Measurements from ENCODE around the gene MCF2L2.
"Not testable (repeated sequence)": the region's sequence is repeated elsewhere in the genome, so short reads cannot be mapped to it uniquely, and the experiment has no call there.

Gene MCF2L2

DNA sequence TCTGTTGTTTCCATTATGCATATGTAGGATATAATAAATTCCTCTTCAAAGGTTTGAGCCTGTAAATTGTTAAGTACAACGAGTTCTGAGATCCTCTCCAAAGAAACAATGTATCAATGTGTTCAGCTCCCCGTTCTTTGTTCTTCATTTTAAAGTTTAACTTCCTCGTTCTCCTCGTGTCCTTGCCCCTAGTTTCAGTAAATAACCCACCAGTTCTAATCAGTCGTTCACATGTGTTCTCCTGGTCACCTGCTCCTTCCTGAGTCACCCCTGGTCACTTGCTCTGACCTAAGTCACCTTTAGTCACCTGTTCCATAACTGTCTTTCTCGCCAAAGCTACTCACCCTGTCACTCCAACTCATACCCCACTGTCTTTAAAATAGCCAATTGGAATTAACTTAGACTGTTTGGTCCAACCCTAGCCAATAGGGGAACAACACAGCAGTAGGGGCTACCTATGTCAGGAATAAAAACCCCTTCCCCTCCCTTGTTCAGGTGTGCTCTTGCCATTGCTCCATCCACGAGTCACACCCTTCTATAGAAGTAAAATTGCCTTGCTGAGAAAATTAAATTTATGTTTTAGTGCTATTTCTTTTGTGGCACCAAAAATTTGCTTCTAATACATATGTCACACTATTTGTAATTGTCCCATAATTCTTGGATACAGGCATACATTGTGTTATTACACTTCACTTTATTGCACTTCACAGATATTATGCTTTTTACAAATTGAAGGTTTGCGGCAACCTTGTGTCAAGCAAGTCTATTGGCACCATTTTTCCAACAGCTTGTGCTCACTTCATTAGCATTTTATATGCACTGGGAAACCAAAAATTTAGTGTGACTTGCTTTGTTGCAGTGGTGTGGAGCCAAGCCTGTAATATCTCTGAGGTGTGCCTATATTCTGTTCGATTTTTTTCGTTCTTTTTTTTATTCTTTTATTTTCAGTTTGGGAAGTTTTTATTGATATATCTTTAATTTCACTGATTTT, 15.3 kb upstream of the MCF2L2 start:
- no peak for DNase-seq

DNA sequence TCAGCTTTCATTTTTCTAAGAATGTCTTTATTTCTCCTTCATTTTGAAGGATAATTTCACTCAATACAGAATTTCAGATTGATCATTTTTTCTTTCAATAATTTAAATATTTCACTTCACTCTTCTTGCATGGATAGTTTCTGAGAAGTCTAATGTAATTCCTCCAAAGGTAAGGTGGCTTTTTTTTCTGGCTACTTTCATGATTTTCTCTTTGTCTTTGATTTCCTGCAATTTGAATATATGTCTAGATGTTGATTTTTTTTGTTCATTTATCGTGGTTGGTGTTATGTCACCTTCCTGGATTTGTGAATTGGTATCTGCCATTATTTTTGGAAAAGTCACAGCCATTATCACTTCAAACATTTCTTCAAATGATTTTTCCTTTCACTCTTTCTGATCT, 14.6 kb upstream of the MCF2L2 start:
- DNase-seq: no peak

DNA sequence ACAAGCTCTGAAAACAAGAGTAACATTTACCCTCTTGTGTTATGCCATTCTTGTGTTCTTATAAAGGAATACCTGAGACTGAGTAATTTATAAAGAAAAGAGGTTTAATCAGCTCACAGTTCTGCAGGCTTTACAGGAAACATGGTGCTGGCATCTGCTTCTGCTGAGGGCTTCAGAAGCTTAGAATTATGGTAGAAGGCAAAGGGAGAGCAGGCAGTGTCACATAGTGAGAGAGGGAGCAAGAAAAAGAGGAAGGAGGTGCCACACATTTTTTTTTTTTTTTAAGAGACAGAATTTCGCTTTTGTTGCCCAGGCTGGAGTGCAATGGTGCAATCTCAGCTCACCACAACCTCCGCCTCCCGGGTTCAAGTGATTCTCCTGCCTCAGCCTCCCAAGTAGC, 12.1 kb upstream of the MCF2L2 start:
- not testable (repeated sequence) for DNase-seq

DNA sequence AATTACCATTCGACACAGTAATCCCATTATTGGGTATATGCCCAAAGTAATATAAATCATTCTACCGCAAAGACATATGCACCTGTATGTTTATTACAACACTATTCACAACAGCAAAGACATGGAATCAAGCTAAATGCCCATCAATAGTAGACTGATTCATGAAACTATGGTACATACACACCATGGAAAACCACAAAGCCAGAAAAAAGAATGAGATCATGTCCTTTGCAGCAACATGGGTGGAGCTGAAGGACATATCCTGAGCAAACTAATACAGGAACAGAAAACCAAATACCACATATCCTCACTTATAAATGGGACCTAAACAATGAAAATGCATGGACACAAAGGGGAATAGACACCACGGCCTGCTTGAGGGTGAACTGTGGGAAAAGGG, 11.1 kb upstream of the MCF2L2 start:
- peak in 1 of 5 experiments; percentile 36 for DNase-seq

DNA sequence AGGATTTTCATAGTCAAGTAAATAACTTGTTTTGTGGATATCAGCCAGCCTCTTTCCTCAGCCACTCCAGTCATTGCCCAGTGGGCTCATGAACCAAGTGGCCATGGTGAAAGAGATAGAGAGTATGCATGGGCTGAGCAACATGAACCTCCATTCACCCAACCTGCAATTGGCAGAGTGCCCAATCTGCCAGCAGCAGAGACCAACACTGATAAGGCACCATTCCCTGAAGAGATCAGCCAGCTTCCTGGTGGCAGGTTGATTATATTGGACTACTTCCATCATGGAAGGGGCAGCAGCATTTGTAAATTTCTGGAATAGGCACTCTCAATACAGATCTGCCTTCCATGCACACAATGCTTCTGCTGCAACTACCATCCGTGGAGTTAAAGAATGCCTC, 10.3 kb upstream of the MCF2L2 start:
- DNase-seq: peak in 1 of 5 experiments; percentile 24

DNA sequence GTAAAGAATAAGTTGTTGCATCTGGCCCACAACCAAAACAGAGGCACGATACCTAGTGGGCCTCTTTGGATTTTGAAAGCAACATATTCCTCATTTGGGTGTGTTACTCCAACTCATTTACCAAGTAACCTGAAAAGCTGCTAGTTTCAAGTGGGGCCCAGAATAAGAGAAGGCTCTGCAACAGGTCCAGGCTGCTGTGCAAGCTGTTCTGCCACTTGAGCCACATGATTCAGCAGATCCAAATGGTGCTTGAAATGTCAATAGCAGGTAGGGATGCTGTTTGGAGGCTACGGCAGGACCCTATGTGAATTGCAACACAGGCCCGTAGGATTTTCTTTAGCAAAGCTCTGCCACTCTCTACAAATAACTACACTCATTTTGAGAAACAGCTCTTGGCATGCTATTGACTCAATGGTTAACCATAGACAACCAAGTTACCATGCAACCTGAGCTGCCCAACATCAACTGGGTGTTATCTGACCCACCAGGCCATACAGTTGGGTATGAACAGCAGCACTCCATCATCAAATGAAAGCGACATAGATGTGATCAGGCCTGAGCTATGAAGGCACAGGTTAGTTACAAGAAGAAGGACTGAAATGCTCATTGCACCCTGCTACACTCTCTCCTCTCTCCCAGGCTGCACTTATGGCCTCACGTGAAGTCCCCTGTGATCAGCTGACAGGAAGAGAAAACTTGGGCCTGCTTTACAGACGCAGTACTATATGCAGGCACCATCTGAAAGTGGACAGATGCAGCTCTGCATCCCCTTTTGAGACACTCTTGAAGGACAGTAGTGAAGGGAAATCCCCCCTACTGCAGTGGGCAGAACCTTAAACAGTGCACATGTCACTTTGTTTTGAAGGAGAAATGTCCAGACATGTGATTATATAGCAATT, 9.5 kb upstream of the MCF2L2 start:
- peak in 1 of 5 experiments; percentile 90 for DNase-seq

DNA sequence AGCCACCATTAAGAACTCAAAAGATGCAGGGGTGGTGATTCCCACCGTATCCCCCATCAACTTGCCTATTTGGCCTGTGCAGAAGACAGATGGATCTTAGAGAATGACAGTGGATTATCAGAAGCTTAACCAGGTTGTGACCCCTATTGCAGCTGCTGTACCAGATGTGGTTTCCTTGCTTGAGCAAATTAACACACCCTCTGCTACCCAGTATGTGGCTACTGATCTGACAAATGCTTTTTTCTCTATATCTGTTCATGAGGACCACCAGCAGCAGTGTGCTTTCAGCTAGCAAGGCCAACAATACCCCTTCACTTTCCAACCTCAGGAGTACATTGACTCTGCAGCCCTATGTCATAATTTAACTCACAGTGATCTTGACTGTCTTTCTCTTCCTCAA, 8.6 kb upstream of the MCF2L2 start:
- DNase-seq: peak in 1 of 5 experiments; percentile 83

DNA sequence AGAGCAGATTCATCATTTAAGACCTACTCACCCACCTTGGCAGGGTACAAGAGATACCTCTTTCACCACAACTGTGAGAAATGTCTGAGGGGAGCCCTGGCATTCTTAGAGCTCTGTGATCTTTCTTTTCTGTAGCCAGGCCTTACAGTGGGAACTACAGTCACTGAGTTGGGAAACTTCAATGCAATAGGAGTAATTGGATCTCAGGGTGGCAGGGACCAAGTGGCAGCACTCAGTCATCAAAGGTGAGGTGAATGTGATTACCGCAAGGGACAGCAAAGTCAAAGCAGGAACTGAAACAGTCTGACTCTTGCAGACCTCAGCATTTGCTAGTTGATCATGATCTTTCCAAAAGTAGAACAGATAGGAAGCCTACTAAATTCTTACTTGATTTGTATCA, 7.2 kb upstream of the MCF2L2 start:
- DNase-seq: peak in 1 of 5 experiments; percentile 89

DNA sequence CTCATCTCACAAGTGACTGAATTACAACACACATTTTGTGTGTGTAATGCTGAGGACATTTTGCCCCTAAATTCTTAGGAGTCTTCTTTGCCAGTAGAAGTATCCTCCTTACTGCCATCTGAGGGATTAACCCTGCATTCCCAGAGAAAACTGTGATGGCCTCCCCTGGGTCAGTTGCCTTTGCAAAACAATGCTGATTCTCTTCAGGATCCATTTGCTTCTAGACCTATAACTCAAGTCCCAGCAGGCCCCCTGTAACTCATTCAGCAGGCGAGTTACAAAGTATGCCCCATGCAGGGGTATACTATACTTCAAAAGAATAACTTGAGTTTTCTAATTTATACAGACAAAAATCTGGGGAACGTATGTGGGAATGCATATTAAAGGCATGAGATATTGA, 6.6 kb upstream of the MCF2L2 start:
- no peak for DNase-seq

DNA sequence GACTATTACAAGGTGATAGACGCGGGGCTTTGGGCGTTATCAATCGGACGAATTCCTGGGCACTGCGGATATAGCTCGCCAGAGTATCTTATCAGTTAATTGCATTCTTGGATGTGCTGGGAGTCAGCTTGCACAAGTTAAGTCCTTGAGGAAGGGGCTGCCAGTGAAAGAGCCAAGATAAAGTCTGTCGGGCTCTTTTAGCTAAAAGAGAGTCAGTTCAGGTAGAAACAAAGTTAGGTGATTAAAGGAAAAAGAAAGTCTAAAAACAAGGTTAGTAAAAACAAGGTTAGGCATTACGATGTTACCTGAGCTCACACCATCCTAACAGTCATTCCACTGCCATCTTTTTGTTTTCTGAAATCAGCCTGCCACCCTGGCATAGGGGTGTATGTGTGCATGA, 6.1 kb upstream of the MCF2L2 start:
- DNase-seq: no peak

DNA sequence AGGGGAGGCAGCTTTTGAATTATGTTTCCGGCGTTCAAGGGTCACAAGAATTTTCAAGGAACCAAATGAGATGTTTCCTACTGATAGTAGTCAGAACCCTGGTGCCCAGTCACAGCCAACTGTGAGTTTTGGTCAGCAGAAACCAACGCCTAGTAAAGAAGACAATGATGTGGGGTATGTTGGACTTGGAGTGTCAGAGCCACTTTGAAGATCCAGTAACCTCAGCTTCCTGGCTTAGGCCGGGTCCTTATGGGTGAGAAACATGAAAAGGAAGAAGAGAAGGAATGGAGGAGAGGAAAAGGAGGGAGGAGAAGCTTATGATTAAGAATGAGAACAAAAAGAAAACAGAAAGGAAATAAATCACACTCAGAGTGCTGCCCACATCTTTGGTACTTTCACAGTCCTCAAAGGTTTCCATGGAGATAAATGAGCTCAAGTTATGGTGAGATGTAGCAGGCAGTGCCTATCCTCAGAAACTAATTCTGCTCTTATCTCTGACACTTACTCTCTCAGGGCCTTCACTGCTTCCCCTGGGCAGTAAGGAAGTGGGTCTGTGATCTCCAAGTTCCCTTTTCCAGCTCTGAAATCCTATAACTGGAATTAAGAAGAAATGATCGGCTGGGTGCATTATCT, 2.0 kb upstream of the MCF2L2 start:
- DNase-seq: peak in 1 of 5 experiments; percentile 85

DNA sequence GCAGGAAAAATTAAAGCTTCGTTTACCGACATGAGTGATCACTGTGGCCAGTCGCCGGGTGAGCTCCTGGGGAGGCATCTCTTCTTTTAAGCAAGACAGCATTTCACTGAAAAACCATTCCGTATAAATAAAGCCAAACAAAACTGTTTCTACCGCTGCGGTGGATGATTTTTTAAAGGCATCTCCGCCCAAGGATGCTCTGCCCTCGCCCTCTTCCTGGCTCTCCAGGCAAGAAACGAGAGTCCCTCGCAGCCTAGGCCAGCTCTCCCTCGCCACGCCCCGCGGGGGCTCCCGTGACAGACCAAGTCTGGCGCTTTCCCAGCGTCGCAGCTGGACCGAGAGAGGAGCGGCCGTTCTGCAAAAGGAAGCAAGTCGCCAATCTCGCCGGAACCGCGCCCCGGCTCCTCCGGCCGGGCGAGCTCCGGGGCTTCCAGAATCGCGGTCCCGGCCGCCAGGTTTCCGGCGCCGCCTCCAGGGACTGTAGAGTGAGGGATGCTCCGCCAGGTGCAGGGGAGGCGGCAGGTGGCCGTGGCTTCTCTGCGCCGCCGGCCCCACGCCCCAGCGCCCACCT, 458 bp downstream of the MCF2L2 start:
- DNase-seq: peak in 3 of 5 experiments; percentile 15 to 20 (median 17)

DNA sequence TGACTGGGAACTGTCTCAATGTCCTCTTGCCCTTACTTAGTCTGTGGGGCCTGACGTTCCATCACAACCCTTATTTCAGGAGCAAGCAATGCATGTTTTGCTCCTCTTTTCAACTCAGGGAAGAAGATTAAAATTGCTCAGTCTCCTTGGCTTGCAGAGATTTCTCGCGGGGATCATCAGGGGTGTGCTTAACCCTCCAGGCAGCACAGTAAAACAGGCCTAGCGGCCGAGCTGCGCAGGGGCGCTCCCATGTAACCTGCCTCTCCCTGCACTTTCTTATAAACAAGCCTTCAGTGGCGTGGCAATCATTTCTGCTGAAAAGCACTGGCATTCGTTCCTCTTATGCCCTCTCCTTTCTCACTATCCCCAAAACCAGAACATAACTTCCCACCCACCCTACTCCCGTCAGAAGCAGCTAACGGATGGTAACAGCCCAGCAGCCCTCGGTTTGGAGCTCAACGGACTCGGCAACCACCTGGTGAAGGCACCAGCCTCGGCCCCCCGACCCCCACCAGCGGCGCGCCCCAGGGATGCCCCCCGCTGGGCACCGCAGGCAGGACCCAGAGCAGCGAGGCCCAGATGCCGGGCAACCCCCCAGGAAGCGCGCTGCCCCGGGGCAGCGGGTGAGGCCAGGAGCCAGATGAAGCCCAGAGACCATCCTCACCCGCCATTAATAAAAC, 1.1 kb downstream of the MCF2L2 start:
- DNase-seq: no peak

DNA sequence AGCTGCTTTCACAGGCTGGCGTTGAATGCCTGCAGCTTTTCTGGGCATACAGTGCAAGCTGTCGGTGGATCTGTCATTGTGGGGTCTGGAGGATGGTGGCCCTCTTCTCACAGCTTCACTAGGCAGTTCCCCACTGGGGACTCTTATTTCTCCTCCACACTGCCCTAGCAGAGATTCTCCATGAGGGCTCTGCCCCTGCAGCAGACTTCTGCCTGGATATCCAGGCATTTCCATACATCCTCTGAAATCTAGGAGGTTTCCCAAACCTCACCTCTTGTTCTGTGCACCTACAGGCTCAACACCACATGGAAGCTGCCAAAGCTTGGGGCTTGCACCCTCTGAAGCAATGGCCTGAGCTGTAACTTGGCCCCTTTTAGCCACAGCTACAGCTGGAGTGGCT, 9.6 kb downstream of the MCF2L2 start:
- not testable (repeated sequence) for DNase-seq

DNA sequence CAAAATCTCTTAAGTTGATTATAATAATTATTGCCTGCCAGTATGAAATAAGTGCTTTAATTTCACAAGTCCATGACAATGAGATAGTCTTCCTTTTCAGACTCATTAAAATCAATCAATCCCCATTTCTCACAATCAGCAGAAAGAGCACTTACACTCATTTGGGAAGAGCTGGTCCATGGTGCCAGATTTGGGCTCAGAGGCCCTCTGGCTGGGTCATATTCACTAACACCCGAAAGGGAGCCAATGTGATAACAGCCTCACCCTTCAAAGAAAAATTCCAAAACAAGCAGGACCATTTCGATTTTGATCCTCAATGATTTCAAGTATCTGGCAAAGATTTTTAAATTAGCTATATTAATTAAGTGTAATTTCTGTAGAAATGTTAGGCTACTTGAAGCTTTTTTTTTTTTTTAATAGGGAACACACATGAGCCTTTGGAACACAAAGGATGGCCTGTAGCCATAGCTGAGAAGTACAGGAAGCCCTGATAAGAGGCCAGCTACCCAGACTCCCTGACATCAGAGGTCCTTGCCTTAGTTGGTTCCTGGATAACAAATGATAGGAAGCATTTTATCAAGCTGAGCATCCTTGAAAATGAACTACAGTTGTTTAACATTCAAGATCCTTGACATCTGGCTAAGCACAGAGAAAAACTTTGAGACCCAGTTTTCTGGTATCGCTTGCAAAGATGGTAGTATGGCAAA, 17.1 kb downstream of the MCF2L2 start:
- DNase-seq: no peak

DNA sequence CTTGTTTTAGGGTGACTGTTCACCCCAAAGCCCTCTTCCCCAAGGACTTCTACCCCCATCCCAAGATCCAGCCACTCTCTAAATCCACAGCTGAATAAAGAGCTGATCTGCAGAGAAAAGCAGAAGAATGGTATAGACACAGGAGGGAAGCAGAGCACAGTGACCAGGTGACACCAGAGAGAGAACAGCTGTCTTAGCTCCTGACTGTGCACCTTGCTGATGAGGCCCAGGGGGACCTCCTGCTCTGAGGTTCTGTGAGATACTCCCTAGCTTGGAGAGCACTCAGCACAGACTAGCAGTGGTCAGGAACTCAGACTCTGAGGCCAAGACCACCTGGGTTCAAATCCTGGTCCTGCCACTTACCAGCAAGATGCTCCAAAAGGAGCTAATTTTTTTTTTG, 17.7 kb downstream of the MCF2L2 start:
- DNase-seq: no peak

DNA sequence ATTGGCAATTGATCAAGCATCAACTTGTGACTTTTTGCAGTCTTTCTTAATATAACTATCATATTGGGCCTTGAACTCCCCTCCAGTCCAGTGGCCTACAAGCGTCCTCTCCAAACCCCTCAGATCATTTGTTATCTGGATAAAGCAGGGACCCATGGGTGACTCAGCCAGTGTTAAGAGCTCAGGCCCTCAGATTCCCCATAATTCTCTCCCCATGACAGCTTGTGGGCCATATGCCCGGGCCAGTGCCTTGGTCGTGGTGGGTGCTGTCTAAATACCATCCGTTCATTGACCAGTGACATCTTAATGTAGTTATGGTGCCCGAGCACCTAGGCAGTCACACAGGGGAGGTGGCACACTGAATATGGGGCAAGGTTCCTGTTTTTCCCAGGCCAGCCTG, 18.1 kb downstream of the MCF2L2 start:
- no peak for DNase-seq

DNA sequence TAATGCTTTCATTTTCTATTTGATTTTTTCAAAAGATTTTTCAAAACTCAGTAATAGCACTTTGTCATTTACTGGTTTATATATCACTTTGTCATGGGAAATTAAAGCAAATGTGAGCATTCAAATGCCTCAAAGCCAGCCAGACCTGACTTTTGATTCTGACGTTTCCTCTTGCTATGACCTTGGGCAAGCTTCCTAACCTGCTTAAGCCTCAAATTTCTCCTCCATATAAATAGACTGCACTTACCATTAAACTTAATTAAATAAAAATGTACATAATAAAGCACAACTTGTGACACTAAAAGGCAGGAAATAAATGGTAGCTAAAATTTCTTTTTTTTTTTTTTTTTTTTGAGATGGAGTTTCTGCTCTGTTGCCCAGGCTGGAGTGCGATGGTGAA, 19.2 kb downstream of the MCF2L2 start:
- DNase-seq: no peak

DNA sequence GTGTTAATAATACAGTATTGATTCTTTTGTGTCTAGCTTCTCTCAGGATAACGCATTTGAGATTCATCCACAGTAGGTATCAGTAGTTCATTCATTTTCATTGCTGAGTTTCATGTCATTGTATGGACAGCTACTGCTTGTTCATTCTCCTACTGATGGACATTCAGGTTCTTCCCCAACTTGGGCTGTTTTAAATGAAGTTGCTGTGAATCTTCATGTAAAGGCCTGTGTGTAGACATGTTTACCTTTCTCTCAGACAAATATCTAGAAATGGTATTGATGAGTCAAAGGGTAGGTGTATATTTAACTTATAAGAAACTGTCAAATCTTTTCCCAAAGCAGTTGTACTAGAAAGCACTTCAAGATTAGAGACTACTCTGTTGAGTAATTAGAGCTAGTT, 26.7 kb downstream of the MCF2L2 start:
- no peak for DNase-seq

DNA sequence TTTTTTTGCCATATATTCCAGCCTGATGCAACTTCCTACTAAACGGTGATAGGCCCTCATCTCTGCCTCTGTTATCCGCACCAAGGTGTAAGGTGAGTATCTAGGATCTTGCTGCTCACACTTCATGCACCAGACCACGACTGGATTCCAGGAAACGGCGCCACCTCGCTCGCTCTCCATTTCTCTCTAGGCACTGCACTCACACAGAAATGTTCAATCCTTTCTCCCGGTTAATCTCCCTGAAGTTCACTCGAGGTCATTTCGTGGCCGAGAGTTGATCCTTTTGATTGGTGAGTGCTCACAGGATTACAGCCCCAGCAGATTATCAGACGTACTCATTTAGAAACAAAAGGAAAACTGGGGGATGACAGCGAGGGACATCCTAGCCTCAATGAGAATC, 28.1 kb downstream of the MCF2L2 start:
- no peak for DNase-seq

DNA sequence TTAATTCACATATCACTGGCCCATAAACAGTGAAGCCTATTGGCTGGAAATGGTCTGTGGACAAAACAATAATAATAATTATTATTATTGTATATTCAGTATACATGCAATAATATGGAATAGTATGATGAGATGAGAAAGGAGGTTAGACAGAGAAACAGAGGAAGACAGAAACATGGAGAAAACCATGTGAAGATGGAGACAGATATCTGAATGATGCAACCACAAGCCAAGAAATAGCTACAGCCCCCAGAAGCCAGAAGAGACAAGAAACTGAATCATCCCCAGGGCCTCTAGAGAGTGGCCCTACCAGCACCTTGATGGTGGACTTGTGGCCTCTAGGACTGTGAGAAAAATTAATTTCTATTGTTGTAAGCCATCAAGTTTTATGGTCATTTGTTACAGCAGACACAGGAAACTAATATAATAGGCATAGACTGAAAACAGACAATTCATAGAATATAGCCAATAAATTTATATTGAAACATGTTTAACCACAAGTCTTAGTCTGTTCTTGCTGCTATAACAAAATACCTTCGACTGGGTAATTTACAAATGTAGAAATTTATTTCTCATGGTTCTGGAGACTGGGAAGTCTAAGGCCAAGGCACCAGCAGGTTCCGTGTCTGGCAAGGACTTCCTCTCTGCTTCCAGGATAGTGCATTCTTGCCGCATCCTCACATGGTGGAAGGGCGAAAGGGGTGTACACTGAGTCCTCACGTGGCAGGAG, 31.6 kb downstream of the MCF2L2 start:
- no peak for DNase-seq

All from T-helper 2 cell (primary cell).